ENCODE measurements around the gene DKKL1.

Gene DKKL1

DNA sequence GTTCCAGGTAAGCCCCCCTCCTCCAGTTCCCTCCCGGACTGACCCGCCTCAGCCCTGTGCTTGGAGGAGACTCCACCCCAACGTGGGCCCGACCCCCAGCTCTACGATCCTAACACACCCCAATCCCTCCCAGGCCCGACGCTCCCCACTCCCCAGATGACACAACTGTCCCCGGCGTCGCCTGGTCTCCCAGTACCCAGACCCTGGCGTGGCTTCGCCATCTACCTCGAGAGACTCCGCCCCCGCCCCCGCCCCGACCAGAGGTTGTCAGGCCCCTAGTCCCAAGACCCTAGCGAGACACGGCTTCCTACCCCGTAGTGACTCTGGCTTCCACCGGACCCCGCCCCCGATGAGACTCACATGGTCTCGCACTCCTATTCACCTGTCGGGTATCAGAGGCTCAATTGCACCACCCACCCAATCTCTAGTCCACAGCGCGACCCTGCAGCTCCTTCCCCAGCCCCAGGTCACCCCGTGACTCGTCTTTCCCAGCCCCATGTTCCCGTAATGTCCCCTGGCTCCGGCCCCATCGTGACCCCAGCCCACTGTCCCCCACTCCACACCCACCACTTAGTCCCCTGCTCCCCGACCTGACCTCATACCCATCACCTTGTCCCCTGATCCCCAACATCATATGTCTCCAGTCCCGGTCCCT lies 25.5 kb upstream of the DKKL1 start:
- DNase-seq, result no peak

DNA sequence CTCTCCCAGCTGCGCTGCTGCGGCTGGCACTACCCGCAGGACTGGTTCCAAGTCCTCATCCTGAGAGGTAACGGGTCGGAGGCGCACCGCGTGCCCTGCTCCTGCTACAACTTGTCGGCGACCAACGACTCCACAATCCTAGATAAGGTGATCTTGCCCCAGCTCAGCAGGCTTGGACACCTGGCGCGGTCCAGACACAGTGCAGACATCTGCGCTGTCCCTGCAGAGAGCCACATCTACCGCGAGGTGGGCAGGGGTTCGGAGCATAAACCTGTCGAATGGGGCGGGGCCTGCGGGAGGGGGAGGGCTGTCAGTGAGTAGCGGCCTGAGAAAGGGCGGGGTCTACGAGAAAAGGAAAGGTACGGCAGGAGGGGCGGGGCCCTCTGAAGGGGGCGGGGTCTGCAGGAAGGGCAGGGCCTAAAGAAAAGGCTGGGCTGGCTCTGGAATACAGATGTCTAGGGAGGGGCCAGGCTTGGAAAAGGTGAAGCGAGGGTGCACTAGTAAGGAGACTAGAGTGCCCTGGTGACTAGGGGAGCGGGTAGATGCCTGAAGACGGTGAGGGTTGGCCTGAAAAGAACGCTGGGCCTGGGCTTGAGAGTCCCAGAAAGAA lies 24.9 kb upstream of the DKKL1 start:
- peak; percentile 28 for DNase-seq

DNA sequence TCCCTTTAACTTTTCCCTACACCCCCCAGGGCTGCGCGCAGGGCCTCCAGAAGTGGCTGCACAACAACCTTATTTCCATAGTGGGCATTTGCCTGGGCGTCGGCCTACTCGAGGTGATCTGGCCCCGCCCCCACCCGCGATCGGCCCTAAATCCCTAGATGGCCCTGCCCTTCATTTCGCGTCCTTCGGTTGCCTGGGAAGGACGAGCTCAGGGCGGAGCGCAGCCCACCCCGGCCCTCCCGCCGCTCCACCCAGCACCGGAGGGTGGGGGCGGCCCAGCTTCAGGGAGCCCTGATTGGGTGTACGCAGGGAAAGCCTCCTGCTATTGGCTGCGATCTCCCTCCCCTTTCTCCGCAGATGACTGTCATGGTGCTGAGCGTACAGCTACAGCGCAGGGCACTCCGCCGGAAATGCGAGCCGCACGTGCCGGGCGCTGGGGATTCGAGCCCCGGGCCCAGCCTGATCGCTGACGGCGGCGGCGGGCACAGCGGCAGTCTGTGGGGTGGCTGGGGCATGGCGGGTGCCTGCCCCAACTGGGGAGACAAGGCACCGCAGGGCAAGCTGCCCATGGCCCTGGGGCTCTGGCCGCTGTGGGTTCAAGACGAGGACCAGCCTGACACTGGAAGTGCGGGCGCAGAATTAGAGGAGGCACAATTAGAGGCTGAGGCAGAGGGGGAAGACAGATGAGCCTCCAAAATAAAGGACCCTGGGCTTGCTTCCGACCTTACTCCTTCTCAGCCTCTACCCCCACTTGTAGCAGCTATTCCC lies 24.2 kb upstream of the DKKL1 start:
- DNase-seq, result peak; percentile 87

DNA sequence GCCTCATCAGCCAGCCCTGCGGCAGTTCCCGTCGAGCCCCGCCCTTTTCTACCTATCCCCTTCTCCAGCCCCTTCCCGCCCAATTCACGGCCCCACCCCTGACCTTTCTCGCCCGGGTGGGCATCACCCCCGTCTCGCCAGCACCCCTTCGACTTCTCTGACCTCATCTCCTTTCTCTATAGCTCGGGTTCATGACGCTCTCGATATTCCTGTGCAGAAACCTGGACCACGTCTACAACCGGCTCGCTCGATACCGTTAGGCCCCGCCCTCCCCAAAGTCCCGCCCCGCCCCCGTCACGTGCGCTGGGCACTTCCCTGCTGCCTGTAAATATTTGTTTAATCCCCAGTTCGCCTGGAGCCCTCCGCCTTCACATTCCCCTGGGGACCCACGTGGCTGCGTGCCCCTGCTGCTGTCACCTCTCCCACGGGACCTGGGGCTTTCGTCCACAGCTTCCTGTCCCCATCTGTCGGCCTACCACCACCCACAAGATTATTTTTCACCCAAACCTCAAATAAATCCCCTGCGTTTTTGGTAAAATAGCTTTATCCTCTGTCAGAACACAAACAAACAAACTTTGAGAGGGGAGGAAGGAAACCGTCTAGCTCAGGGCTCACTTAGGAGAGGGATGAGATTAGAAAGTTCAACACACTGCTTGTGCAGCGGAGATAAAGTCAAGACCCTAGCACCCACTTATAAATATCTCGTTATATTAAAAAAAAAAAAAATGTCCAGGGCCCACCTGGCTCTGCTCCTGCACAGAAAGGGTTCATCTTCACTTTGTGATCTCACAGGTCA lies 23.4 kb upstream of the DKKL1 start:
- peak; percentile 50 for DNase-seq

DNA sequence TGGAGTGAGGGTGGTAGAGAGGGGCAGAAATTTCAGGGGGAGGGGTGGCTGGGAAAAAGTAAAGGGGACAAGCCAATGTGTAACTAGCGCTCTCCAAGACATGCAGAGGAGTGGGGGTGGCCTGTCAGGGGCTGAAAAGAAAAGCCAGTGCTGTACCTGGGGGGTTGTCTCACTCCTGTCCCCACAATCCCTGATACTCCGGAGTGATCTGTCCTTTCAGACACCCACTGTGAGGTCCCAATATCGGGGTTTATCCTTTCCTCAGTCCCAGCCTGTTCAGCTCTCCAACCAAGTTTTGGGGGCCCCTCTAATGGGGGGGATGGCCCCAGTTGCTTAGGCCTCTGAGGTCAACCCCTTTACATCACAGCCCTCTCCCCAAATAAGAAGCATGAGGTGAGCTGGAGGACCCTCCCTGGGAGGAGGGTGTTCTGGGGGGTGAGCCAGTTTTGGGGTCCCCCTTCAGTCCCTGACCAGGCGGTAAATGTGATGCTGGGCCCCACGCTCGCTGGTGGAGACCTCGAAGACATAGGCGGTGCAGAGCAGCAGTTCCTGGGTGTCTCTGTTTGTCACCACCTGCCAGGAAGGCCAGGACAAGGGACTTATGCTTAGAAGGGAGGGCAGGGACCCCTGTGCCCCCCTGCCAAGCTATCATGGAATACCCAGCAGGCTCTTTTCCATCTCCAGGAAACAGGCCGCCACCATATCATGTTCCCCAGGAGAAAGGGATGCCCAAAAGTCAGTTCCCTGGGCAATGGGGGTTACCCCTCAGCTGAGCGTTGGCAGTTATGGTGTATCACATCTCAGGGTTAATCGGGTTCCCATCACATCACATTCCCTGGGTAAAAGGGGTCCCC lies 22.6 kb upstream of the DKKL1 start:
- no peak for DNase-seq

- no peak for DNase-seq
Measured at GRCh38 chr19:49342291-49342721, 21.4 kb upstream of the DKKL1 start.

DNA sequence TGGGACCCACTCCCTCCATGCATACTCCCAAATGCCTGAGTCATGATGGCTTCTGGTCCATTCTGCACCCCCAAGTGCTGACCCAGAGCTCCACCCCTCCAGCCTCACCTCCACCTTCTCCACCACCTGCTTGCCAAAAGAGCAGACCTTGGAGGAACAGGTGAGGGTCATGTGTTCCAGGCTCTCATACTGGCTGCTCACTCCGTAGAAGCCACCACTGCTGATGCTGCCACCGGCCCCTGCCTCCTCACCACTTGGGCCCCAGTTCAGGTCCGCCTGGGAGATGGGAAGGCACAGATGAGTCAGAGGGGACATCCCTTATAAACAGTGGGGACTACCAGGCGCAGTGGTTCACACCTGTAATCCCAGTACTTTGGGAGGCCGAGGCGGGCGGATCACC lies 20.6 kb upstream of the DKKL1 start:
- DNase-seq, result no peak

GRCh38 chr19:49344505-49345423 lies 18.9 kb upstream of the DKKL1 start:
- DNase-seq, result no peak

DNA sequence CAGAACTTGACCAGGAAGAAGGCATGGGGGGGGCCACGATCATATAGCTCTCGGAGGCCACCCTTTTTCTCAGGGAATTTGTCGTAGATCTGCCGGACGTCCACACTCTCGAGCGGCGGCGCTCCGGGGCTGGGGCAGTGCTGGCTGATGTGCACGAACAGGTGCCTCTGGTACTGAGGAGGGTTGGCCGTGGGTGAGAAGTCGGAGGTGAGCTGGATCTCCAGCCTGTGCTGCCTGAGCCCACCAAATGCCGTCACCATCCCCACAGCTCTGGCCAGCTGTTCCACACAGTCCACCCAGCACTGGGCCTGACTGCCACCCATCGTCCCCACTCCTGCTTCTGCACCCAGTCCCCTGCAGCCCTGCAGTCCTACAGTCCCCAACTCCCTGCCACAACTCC lies 16.5 kb upstream of the DKKL1 start:
- DNase-seq, result no peak

GRCh38 chr19:49347835-49348234 lies 15.8 kb upstream of the DKKL1 start:
- DNase-seq, result peak; percentile 78

GRCh38 chr19:49348305-49349189 lies 15.1 kb upstream of the DKKL1 start:
- DNase-seq, result no peak

DNA sequence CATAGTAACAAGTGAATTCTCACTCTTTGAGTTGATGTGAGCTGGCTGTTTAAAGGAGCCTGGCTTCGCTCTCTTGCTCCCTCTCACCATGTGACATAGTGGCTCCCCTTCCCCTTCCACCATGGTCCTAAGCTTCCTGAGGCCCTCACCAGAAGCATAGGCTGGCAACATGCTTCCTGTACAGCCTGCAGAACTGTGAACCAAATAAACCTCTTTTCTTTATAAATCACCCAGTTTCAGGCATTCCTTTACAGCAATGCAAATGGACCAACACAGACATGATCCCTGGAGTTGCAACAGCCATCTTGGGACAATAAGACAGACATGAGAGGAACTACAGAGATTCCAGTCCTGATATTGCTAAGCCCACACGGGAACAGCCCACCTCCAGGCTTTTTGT lies 14.1 kb upstream of the DKKL1 start:
- DNase-seq, result no peak

- no peak for DNase-seq
Measured at GRCh38 chr19:49355909-49356353, 7.7 kb upstream of the DKKL1 start.

DNA sequence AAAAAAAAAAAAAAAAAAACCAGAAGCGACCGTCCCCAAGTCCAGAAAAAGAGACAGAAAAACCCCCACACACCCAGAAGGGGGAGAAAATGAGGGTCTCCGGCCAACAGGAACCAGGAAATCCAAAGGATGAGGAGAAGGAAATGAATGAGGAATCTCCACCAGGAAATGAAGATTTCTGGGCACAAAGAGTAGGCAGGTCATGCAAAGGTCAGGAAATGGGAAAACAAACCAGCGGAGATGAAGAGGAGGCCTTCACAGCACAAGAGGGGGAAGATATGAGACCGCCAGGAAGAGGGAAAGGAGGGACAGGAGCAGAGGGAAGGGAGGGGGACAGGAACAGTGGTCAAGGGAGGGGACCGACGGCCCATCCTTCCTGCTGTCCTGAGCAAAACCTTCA lies 7.3 kb upstream of the DKKL1 start:
- DNase-seq, result no peak

- DNase-seq, result no peak
Measured at GRCh38 chr19:49357186-49357585, 6.5 kb upstream of the DKKL1 start.

- DNase-seq, result no peak
Measured at GRCh38 chr19:49359851-49360820, 3.5 kb upstream of the DKKL1 start.

- DNase-seq, result peak; percentile 93
Measured at GRCh38 chr19:49361438-49362047, 2.1 kb upstream of the DKKL1 start.

Measured in fibroblast of skin of scalp (primary cell).